Motor neuron (in vitro differentiated cells): ENCODE data around the gene SPATA2. TPM values are rescaled to one million over a fixed set of nuclear protein-coding genes. Genes with fewer than 3 reads are reported as not detected.

ENCODE experiments used
- ATAC-seq, 8 experiments: fragments of 200-7000 bp; cut with Tn5 transposase; replicated peaks in 6 of 8; 2 replicates each; pipeline ENCODE4 v1.8.0; 2021; ENCODE audit warnings: mild to moderate bottlenecking in 8 of 8, moderate library complexity in 8 of 8
- H3K27ac ChIP-seq, 2 donors: fragments of 250-450 bp; sonication (Bioruptor Pico); 2 replicates each; pipeline ENCODE4 v1.9.0; 2021; ENCODE audit warnings: antibody characterized with exemption in 2 of 2, mild to moderate bottlenecking in 2 of 2, moderate library complexity in 1 of 2
- H3K4me1 ChIP-seq, 2 donors: fragments of 250-450 bp; sonication (Bioruptor Pico); replicated peaks in 1 of 2; 2 replicates each; pipeline ENCODE4 v1.6.1; 2021; ENCODE audit warnings: antibody characterized with exemption in 2 of 2, mild to moderate bottlenecking in 2 of 2, moderate library complexity in 1 of 2
- H3K4me3 ChIP-seq, 5 donors: fragments of 250-450 bp; sonication (Bioruptor Pico); 2 replicates each; pipeline ENCODE4 v1.9.0; 2021; ENCODE audit warnings: antibody characterized with exemption in 5 of 5, mild to moderate bottlenecking in 5 of 5, moderate library complexity in 4 of 5
- WGBS, 10 experiments: fragments of 450-650 bp; shearing (Covaris generic); methylation state at CpG; one replicate each; pipeline ENCODE4 v1.0.0; 2022; 5-methylcytosine and 5-hydroxymethylcytosine counted together
- in situ Hi-C, 9 experiments: fragments of 400-800 bp; cut with MboI; loops; one replicate each; pipeline ENCODE4 v1.15.0; 2021; ENCODE audit warnings: low sequenced_read_pairs in 9 of 9, low pct_unique_long_range_greater_than_20kb in 2 of 9; ENCODE audit not compliant: unreplicated experiment in 9 of 9
- total RNA-seq, 8 experiments: library from RNA; unstranded; fragments of 300-600 nt; gene quantifications; 2 replicates each; pipeline versions ENCODE4 v1.2.3 to v1.2.4, GENCODE V29; 2022

Gene SPATA2
- total RNA-seq, 8 experiments from 2014 or later, result 2.2 to 6.8 (median 4.6) TPM

DNA sequence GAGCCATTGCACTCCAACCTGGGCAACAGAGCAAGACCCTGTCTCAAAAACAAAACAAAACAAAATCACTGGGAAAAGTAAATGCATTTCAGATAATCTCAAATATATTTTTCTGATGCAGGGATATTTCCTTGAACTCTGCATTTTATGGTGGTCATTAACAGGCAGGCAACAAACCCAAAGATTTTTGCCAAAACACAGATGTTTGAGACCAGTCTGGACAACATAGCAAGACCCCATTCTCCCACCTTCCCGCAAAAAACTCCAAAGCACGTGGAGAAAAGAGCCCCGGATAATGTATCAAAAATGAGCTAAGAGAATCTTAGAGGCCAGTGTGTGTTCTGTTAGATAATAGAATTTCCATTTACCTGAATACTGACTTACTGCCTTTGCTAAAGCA lies 58.4 kb downstream of the SPATA2 start:
- whole genome bisulfite sequencing, 10 experiments, result 74 to 100% (median 85%) methylated on average over 2 to 3 of the region's 3 CpGs; no CpG with 5 or more reads in 2 of the 10 experiments
- no peak overlapping the region for H3K27ac ChIP-seq
- in situ Hi-C loops, result loop anchor here in 1 of 9 experiments (25.0 kb wide), 1 partner anchor 245 kb away; no protein-coding TSS in a partner anchor
- no peak for ATAC-seq
- H3K4me1 ChIP-seq, result peaks cover 14 to 18% of the 10 kb centered on the region in 2 donors
- no peak overlapping the region for H3K4me3 ChIP-seq

- no peak overlapping the region for H3K4me3 ChIP-seq
- peak in 5 of 8 experiments; percentile 2 to 24 (median 21) for ATAC-seq
- no peak overlapping the region for H3K27ac ChIP-seq
- in situ Hi-C loops, result loop anchor here in 1 of 9 experiments (25.0 kb wide), 1 partner anchor 242 kb away; no protein-coding TSS in a partner anchor
- peaks cover 35 to 36% of the 10 kb centered on the region in 2 donors for H3K4me1 ChIP-seq
- 87 to 100% (median 97%) methylated on average over 1 to 3 of the region's 10 CpGs; no CpG with 5 or more reads in 6 of the 10 experiments for whole genome bisulfite sequencing, 10 experiments
These were observed 61.0 kb downstream of the SPATA2 start for GRCh38 chr20:49854190-49854875.

DNA sequence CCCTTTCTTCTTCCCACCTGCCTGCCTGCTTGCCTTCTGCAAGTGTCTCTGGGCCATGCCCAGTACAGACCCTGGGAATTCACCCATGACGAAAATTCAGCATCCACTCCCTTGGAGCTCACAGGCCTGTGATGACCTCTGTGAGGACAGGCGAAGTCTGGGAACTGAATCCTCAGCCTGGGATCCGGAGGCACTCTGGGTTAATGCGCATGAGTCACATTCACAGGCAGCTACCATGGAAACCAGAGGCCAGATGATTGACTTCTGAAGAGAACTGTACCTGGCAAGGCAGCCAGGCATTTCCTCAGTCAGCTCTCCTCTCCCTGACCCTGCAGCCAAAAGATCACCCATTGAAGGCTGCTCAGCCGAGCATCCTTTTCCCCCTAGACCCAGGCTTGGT lies 61.7 kb downstream of the SPATA2 start:
- 0 to 60% (median 20%) methylated on average over 1 to 4 of the region's 5 CpGs; no CpG with 5 or more reads in 3 of the 10 experiments for WGBS, 10 experiments
- peaks cover 35 to 36% of the 10 kb centered on the region in 2 donors for H3K4me1 ChIP-seq
- H3K27ac ChIP-seq, result peak overlapping the region in 1 of 2 donors; percentile 39
- in situ Hi-C loops, result loop anchor here in 1 of 9 experiments (25.0 kb wide), 1 partner anchor 241 kb away; no protein-coding TSS in a partner anchor
- H3K4me3 ChIP-seq, result no peak overlapping the region
- peak; percentile 86 to 97 (median 91) for ATAC-seq

Other genes starting within 250 kb of the SPATA2 start
- gene B4GALT5, start 201.7 kb downstream of the SPATA2 start, total RNA-seq, result 10 to 100 TPM; 18.6 to 69.8 (median 37.5) TPM
- 10 to 100 TPM in 3 of 8 experiments, 1 to 10 TPM in 5; 3.7 to 15.5 (median 7.1) TPM for gene SLC9A8, start 102.7 kb downstream of the SPATA2 start, total RNA-seq
- gene RNF114, start 20.9 kb upstream of the SPATA2 start, total RNA-seq, result 100 to 1,000 TPM in 1 of 8 experiments, 10 to 100 TPM in 7; 27.8 to 125 (median 46.0) TPM
- 1 to 10 TPM in 6 of 8 experiments, under 1 TPM in 2; 0.66 to 5.2 (median 1.9) TPM for gene SNAI1, start 67.5 kb upstream of the SPATA2 start, total RNA-seq
- gene UBE2V1, start 197.6 kb upstream of the SPATA2 start, total RNA-seq, result 100 to 1,000 TPM in 2 of 8 experiments, 10 to 100 TPM in 6; 55.7 to 158 (median 87.4) TPM
- gene PEDS1, start 238.2 kb upstream of the SPATA2 start, total RNA-seq, result 10 to 100 TPM in 6 of 8 experiments, 1 to 10 TPM in 2; 6.9 to 43.7 (median 19.8) TPM